Upper lobe of left lung (tissue), 4 donors: ENCODE data around the gene VIP.

ENCODE experiments used
- CTCF ChIP-seq, 6 experiments: fragments of 450-650 bp in 4 of 6; fragments of 200-600 bp in 2 of 6; sonication (generic) in 2 of 6; IDR thresholded peaks; one replicate each; pipeline ENCODE4 v1.5.1; 2016 to 2019; ENCODE audit warnings: antibody characterized with exemption in 6 of 6
- EP300 ChIP-seq, 4 donors: sonication (generic); formaldehyde crosslinking; IDR thresholded peaks; one replicate each; pipeline ENCODE4 v1.5.1; 2017; ENCODE audit warnings: antibody characterized with exemption in 4 of 4, control low read depth in 2 of 4

- no peak for TF ChIP-seq CTCF (IDR thresholded peaks at IDR 0.05)
- no peak for TF ChIP-seq EP300 (IDR thresholded peaks at IDR 0.05)
Observed at GRCh38 chr6:152701863-152702401, 48.7 kb upstream of the VIP start.
